GM18873 (cell line): ENCODE data around the gene OR4C6.

Source experiments
- ATAC-seq: cut with Tn5 transposase; IDR thresholded peaks from one replicate; pipeline ENCODE4 v1.9.1; 2021; ENCODE audit warnings: mild to moderate bottlenecking, moderate library complexity, moderate number of reproducible peaks; ENCODE audit not compliant: unreplicated experiment, low FRiP score

The OR4C6 gene

DNA sequence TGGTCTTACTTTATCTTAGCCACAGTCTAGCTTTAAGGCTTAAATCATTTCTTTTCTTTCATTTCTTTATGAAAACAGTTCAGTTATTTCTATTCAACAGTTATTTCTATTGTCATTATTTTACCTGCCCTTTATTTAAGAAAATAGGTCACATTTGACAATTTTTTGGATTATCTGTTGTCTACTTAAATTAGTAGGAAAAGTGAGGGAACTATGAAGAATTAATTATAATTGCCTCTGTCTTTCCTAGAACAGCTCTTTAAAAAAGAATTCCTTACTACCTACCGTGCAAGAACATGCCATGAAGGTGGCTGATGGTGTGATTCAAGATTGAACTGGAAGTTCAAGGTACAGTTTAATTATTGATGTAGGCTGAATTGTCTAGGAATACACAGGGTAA, at the start of gene OR4C6:
Gene OR4C6, plus strand, starts transcription at position 301 of the 400 bp plus-strand sequence. CDS start 2,966 bp downstream, outside the sequence.
- ATAC-seq = no peak

DNA sequence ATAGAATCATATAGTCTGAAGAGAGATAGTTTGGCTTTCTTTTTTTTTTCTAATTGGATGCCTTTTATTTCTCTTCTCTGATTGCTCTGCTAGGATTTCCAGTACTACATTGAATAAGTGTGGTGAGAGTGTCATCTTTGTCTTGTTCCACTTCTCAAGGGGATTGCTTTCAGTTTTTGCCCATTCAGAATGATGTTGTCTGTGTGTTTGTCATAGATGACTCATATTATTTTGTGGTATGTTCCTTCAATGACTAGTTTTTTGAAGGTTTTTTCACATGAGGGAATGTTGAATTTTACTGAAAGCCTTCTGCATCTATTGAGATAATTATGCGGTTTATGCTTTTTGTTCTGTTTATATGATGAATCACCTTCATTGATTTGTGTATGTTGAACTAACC, 37.5 kb upstream of the OR4C6 start:
- no peak for ATAC-seq

DNA sequence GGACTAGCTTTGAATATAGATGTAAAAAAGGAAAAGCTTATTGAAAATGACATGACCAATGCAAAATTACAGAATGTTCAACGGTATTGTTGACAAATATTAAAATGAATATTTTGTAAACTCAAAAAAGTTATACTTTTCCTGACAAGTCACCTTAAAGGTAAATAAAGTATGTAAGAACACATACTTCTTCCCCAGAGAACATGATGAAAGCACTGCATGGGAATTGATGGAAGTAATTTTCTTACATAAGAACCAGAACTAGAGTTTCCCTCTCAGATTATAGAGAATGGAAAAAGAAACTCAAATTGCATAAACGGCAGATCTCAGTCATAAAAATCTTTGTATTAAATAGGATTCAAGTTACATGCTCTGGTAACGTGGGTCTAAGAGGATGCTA, 27.2 kb upstream of the OR4C6 start, which contains the start of gene OR4P4:
Gene OR4P4, plus strand, starts transcription at position 301 of the 400 bp plus-strand sequence.
- no peak for ATAC-seq

DNA sequence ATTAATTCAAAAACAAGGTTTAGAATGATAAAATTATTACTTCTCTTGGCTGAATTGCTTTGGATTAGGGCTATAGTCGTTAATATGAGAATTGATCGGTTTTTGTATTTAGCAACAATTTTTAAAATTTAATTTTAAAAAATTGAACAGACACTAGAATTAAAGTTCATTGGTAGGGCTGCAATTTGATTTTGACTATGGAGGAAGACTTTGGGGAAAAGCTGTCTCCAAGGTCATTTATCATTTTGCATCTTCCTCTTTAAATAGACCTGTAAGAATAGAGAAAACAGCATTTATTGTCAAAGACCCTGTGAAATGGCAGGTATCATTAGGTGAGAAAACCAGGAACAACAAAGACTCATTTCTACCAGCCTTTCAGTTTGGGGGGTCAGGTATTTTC, 14.0 kb upstream of the OR4C6 start, which contains the start of gene OR4S2:
Gene OR4S2, plus strand, starts transcription at position 301 of the 400 bp plus-strand sequence. CDS start 2,577 bp downstream, outside the sequence.
- ATAC-seq = no peak

DNA sequence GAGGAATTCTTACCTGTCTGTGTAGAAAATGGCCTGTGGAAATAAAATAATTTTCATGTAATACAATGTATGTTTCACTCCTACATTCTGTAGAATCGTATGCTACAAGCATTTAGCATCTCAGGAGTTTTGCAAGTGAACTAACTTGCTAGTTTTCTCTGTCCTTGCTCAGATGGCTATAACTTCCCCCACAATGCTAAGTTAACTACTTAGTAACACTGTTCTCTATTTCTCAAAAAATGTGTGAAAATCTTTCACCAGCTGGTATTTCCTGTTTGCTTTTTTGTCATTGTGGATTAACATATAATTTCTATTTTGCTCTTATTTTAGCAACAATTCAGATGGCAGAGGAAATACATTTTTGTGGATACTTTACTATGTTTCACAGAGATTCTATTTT, 9.4 kb upstream of the OR4C6 start:
- ATAC-seq = no peak

DNA sequence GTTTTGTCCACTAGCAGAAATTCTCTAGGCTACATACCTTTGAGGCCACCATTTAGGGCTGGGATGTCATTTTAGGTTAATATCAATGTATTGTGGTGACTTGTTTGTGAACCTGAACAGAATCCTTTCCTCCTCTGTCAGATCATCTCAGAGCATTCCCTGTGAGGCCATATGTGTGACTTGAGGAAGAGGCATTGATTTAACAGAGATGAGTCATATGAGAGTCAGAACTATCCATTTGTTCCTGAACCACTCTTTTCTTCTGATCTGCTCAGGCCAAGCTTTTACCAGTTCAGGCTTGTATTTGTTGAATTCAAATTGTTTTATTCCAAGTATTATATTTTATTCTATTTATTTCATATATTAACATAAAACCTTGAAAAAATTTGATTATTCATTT, 6.9 kb upstream of the OR4C6 start:
- no peak for ATAC-seq

DNA sequence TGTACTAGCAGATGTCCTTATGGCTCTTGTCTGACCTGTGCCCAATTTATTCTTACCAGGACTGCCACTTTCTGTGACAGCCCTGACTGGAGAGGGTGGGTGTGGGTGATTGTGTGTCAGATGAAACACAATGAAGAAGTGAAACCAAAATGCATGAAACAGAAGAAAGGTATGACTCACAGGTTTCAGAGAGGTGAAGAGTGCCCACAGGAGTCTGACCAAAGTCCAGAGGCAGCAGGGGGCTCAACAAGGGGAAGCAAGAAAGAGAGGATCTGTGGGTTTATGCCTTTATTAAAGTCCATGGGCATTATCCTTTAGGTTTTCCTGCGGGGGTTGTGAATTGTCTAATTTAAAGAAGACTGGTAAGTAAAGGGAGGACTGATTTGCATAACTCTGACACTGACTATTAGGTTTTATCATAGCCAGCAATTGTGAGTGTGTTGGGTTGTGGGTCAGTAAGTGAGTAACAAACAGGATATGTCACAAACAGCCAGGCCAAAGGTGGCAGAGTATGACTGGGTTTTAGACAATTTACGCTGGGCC, 3.9 kb upstream of the OR4C6 start:
- peak; percentile 98 for ATAC-seq

DNA sequence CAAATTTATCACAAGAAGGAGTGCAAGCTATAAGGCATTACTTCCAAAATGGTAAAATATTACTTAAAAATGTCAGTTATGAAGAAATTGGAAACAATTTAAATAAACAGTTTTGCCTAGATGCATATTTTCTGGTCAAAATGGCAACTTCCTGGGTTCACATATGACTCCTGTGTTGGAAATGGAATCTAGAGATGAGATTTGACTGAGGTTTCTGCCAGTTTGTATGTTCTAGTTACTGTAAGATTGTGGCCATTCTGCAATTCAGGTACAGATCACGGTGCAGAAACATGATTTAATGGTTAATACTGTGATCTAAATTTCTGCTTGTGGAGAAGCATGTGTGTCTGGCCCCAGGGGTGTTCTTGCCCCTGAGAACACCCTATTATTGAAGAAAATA, 3.4 kb upstream of the OR4C6 start:
- peak; percentile 35 for ATAC-seq

DNA sequence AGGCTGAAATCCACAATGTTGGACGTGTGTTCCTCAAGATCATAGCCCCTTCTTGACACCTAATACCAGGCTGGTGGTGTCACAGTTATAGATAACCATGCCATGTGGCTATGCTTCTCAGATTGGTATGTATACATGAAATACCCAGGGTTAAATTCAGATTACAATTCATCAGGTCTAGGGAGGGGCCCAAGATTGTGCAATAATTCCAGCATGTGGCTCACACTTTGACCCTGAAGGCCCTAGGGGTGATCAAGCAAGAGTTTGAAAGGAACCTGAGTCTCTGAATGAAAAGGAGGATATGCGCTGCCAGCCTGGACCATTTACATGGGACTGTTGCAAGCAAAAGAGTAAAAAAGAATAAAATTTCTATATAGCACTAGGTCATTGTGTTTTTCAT, 7.4 kb downstream of the OR4C6 start:
- no peak for ATAC-seq

DNA sequence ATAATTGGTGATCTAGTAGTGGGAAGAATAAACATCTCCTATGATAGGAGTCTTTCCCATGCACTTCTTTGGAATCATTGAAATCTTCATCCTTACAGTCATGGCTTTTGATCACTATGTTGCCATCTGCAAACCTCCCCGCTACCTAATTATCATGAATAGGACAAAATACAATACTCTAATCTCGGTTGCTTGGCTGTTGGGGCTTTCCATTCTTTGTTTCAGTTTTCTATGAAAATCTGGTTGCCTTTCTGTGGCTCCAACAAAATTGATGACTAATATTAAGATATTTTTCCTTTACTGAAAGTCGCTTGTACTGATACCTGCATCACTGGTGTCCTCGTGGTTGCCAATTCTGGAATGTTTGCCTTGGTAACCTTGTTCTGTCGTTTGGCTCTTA, 11.9 kb downstream of the OR4C6 start:
- no peak for ATAC-seq

DNA sequence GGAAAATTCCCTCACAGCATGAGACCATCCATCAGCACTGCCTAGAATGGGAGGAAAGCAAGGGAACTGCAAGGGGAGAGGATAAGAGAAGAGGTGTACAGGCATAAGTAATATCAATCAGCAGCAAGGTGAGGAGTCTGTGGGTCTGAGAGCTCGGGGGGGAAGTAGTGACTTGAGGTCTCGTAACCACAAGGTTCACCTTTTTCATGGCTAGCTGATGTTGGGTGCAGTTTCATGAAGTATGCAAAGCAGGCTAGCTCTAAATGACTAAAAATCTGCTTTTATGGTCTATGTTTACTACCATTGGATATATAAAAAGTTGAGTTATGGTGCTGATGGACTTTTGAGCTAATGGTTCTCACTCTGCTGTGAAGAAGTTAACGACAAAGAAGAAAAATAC, 35.8 kb downstream of the OR4C6 start:
- ATAC-seq = peak; percentile 78

DNA sequence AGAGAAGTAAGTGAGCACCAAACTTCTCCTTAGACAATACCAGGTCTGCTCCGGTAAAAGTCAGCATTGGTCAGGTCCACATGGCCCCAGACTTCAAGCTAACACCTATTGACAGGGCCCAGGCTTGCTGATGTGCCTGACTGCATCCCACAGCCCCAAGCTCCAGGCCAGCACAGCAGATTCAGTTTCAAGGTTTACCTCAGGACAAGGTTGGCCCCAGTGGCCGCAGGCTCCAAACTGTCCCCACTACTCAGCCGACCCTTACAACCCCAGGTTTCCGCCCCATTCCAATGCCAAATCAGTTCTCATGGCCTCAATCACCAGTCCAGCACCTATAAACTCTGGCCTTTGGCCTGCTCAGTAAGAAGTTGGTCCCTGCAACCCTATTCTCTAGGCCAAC, 39.4 kb downstream of the OR4C6 start:
- no peak for ATAC-seq

DNA sequence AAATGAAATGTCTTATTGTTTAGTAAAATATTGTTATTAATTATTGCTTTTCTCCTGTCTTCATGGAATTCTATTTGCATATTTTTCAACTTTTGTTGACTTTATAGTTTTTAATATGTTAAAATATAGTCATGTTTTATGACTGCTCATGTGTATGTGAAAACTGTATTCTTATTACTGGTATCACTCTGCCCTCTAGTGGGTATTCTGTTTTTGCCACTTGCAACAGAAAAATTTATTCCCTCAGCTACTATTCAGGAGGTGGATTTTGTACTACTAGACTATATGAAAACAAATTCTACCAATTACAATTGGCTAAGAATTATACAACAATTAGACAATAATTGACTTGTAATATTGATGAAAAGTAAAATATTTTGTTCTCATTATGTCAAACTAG, 45.0 kb downstream of the OR4C6 start:
- peak; percentile 46 for ATAC-seq

DNA sequence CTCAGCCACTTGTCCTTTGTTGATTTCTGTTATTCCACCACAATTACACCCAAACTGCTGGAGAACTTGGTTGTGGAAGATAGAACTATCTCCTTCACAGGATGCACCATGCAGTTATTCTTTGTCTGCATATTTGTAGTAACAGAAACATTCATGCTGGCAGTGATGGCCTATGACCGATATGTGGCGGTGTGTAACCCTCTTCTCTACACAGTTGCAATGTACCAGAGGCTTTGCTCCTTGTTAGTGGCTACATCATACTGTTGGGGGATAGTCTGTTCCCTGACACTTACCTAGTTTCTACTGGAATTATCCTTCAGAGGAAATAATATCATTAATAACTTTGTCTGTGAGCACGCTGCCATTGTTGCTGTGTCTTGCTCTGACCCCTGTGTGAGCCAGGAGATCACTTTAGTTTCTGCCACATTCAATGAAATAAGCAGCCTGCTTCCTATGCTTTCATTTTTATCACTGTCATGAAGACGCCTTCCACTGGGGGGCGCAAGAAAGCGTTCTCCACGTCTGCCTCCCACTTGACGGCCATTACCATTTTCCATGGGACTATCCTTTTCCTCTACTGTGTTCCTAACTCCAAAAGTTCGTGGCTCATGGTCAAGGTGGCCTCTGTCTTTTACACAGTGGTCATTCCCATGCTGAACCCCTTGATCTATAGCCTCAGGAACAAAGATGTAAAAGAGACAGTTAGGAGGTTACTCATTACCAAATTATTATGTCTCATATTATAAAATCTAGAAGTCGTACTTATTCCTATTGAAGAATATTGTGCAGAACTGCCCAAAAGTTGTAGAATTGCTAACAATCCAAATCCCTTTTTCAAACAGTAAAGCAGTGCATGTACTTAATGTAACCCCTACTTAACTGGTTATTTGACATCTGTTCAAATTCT, 53.2 kb downstream of the OR4C6 start:
- no peak for ATAC-seq
